Measurements from ENCODE around the gene TMEM126A.

Gene TMEM126A

GRCh38 chr11:85695546-85695945, 47.8 kb downstream of the TMEM126A start:
- no peak for DNase-seq (ENCODE audit: low read depth)

GRCh38 chr11:85697747-85698146, 50.0 kb downstream of the TMEM126A start:
- no peak for DNase-seq (ENCODE audit: low read depth)

GRCh38 chr11:85698195-85698594, 50.4 kb downstream of the TMEM126A start:
- DNase-seq (ENCODE audit: low read depth): no peak

DNA sequence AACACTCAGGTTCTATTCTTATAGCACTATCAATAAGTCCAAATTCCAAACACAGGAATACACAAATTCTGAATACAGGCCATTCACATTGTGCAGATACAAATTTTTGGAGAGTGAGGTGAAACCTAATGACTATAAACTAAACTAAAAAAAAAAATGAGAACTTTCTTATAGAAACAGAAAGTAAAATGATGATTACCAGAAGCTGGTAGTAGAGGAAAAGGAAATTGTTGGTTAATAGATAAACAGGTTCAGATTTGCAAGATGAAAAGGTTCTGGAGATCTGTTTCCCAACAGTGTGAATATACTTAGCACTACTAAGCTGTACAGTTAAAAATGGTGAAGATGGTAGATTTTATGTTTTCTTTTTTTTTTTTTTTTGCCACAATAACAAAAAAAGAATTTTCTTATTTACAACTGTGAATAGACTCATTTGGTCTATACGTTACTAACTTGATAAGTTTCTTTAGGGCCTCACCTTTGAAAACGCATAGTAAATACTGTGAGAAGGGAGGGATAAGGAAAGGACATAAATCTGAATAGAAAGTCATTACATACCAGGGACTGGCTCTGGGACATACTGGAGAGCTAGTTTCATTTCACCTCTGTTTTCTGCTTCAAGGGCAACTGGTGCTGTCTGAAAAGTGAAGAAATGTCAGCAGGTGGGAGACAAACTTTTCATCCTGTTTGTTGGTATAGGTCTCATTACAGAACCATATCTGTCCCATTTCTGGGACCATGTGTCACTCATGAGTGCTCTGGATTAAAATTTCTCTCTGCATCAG, 52.4 kb downstream of the TMEM126A start:
- no peak for DNase-seq (ENCODE audit: low read depth)

DNA sequence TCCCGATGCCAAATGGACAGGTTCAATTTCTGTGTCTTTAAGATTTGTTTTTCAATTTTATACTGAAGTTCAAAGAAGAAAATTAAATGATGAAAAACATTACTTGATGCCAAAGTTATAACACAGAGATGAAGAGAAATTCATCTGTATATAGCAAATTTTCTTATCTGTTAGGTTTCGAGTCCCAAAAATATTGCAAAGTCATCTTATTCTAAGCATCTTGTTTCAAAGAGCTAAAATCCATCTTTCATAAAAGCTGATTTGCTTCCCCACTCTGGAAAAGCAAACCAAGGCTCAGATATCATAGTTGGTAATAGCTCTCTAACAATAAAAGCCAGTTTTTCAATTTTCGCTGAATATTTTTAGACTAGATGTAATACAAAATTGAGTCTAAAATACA, 57.2 kb downstream of the TMEM126A start:
- DNase-seq (ENCODE audit: low read depth): no peak

DNA sequence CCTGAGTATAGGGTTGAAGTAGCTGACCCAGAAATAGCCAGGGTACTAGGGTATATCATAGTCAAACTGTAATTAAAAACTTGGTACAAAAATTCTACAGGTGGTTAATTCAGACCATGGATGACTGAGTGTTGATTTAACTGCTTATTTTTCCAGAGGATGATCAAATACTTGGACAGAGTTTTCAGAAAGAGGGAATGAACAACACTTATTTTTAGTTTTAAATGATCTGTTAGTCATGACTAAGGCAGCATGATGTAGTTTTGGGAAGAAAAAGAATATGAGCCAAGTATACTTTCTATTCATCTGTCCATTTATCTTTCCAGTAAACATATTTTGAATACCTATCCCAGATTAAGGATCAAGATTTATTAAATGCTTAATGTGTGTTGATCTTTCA, 58.0 kb downstream of the TMEM126A start:
- DNase-seq (ENCODE audit: low read depth): no peak

Measured in stimulated activated CD8-positive, alpha-beta memory T cell treated with anti-CD3 and anti-CD28 coated beads, Interleukin-12 subunit alpha, Interleukin-12 subunit beta, amount 100 ng/mL, for 4 hours (primary cell).